Upper lobe of left lung (tissue), 4 donors: Measurements from ENCODE around the gene C4orf17.

Experiments
- EP300 ChIP-seq, 4 donors: sonication (generic); formaldehyde crosslinking; IDR thresholded peaks; one replicate each; pipeline ENCODE4 v1.5.1; 2017; ENCODE audit warnings: antibody characterized with exemption in 4 of 4, control low read depth in 2 of 4
- POLR2A ChIP-seq, 4 donors: fragments of 450-650 bp; IDR thresholded peaks; one replicate each; pipeline ENCODE4 v1.5.1; 2016 to 2017; ENCODE audit warnings: antibody characterized with exemption in 4 of 4, mild to moderate bottlenecking in 2 of 4
- POLR2AphosphoS5 ChIP-seq, 2 donors: sonication (generic); formaldehyde crosslinking; IDR thresholded peaks; one replicate each; pipeline ENCODE4 v1.5.1; 2017; ENCODE audit warnings: antibody characterized with exemption in 2 of 2
- TF ChIP-seq, protein P1 (sequence below), 6 experiments: fragments of 450-650 bp in 4 of 6; fragments of 200-600 bp in 2 of 6; sonication (generic) in 2 of 6; IDR thresholded peaks; one replicate each; pipeline ENCODE4 v1.5.1; 2016 to 2019; ENCODE audit warnings: antibody characterized with exemption in 6 of 6

- TF ChIP-seq, protein P1, sequence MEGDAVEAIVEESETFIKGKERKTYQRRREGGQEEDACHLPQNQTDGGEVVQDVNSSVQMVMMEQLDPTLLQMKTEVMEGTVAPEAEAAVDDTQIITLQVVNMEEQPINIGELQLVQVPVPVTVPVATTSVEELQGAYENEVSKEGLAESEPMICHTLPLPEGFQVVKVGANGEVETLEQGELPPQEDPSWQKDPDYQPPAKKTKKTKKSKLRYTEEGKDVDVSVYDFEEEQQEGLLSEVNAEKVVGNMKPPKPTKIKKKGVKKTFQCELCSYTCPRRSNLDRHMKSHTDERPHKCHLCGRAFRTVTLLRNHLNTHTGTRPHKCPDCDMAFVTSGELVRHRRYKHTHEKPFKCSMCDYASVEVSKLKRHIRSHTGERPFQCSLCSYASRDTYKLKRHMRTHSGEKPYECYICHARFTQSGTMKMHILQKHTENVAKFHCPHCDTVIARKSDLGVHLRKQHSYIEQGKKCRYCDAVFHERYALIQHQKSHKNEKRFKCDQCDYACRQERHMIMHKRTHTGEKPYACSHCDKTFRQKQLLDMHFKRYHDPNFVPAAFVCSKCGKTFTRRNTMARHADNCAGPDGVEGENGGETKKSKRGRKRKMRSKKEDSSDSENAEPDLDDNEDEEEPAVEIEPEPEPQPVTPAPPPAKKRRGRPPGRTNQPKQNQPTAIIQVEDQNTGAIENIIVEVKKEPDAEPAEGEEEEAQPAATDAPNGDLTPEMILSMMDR (IDR thresholded peaks at IDR 0.05): no peak
- TF ChIP-seq POLR2A (IDR thresholded peaks at IDR 0.05): no peak
- no peak for TF ChIP-seq POLR2AphosphoS5 (IDR thresholded peaks at IDR 0.05)
- no peak for TF ChIP-seq EP300 (IDR thresholded peaks at IDR 0.05)
Observed at GRCh38 chr4:99468889-99469288, 41.9 kb upstream of the C4orf17 start.
